HG03442 (cell line): ENCODE results near the gene USP3.
"Not testable (repeated sequence)": the region's sequence is repeated elsewhere in the genome, so short reads cannot be mapped to it uniquely, and the experiment has no call there.

Experiments used
- ATAC-seq: cut with Tn5 transposase; IDR thresholded peaks from one replicate; pipeline ENCODE4 v1.9.1; 2021; ENCODE audit warnings: mild to moderate bottlenecking, moderate library complexity; ENCODE audit not compliant: unreplicated experiment

The USP3 gene

GRCh38 chr15:63509955-63510940 is 5.9 kb downstream of the USP3 start:
- ATAC-seq, result no peak

- no peak for ATAC-seq
These were observed 7.8 kb downstream of the USP3 start for GRCh38 chr15:63512148-63512547.

- ATAC-seq, result no peak
These were observed 8.9 kb downstream of the USP3 start for GRCh38 chr15:63513271-63513670.

- no peak for ATAC-seq
These were observed 9.3 kb downstream of the USP3 start for GRCh38 chr15:63513728-63514127.

GRCh38 chr15:63514531-63514943 is 10.1 kb downstream of the USP3 start:
- ATAC-seq, result no peak

- ATAC-seq, result no peak
These were observed 12.8 kb downstream of the USP3 start for GRCh38 chr15:63517202-63517601.

GRCh38 chr15:63517628-63518027 is 13.2 kb downstream of the USP3 start:
- no peak for ATAC-seq

- ATAC-seq, result no peak
These were observed 14.6 kb downstream of the USP3 start for GRCh38 chr15:63519041-63519440.

- no peak for ATAC-seq
These were observed 15.3 kb downstream of the USP3 start for GRCh38 chr15:63519548-63520178.

GRCh38 chr15:63520462-63520861 is 16.1 kb downstream of the USP3 start:
- not testable (repeated sequence) for ATAC-seq

GRCh38 chr15:63522225-63522578 is 17.8 kb downstream of the USP3 start:
- ATAC-seq, result no peak

GRCh38 chr15:63523306-63523990 is 19.1 kb downstream of the USP3 start:
- no peak for ATAC-seq

GRCh38 chr15:63524316-63525015 is 20.1 kb downstream of the USP3 start:
- no peak for ATAC-seq

- no peak for ATAC-seq
These were observed 22.0 kb downstream of the USP3 start for GRCh38 chr15:63526401-63526800.

GRCh38 chr15:63528138-63528659 is 23.8 kb downstream of the USP3 start:
- ATAC-seq, result no peak

GRCh38 chr15:63530235-63530634 is 25.8 kb downstream of the USP3 start:
- no peak for ATAC-seq

GRCh38 chr15:63530752-63531299 is 26.4 kb downstream of the USP3 start:
- ATAC-seq, result no peak

GRCh38 chr15:63531586-63531985 is 27.2 kb downstream of the USP3 start:
- no peak for ATAC-seq

GRCh38 chr15:63532307-63532744 is 27.9 kb downstream of the USP3 start:
- no peak for ATAC-seq

- not testable (repeated sequence) for ATAC-seq
These were observed 30.5 kb downstream of the USP3 start for GRCh38 chr15:63534888-63535287.
